PC-3 (cell line): Measurements from ENCODE around the gene ROCK2. TPM values are rescaled to one million over a fixed set of nuclear protein-coding genes. Genes with fewer than 3 reads are reported as not detected.

Source experiments
- ATAC-seq: fragments of 200-7000 bp; cut with Tn5 transposase; 2 replicates; pipeline ENCODE4 v1.9.1; 2020; ENCODE audit warnings: mild to moderate bottlenecking, moderate library complexity
- BruUV-seq: library from RNA; stranded (reverse); fragments of 400-500 nt; replicated peaks from 2 replicates; lab custom pipeline; 2021; lab: Mats Ljungman, UMichigan
- CTCF ChIA-PET: fragments of 300-600 bp; sonication (Branson Sonifier 250); formaldehyde crosslinking; loops from one replicate; lab custom pipeline; 2022; ENCODE audit warnings: antibody characterized with exemption; lab: Charles Lee
- POLR2A ChIA-PET: fragments of 300-600 bp; sonication (Branson Sonifier 250); formaldehyde crosslinking; loops from one replicate; lab custom pipeline; 2022; ENCODE audit warnings: antibody characterized with exemption; ENCODE audit not compliant: unreplicated experiment; lab: Charles Lee
- DNase-seq: peaks from one replicate; pipeline ENCODE4 v3.0.0-alpha.2; 2015
- H2AFZ ChIP-seq: fragments of 300-600 bp; sonication (generic); 2 replicates; pipeline ENCODE4 v1.6.0; 2016; ENCODE audit warnings: antibody characterized with exemption, low read length
- H3F3A ChIP-seq: fragments of 300-600 bp; sonication (generic); one replicate; pipeline ENCODE4 v1.6.0; 2017; ENCODE audit warnings: antibody characterized with exemption, low read length, control low read depth, mild to moderate bottlenecking; ENCODE audit not compliant: unreplicated experiment
- H3K27ac ChIP-seq: fragments of 300-600 bp; sonication (generic); 2 replicates; pipeline ENCODE4 v1.5.1; 2016; ENCODE audit warnings: mild to moderate bottlenecking, low read length
- H3K27me3 ChIP-seq: fragments of 300-600 bp; sonication (generic); 2 replicates; pipeline ENCODE4 v1.6.1; 2016; ENCODE audit warnings: low read length, mixed read lengths
- H3K36me3 ChIP-seq: fragments of 300-600 bp; sonication (generic); 2 replicates; pipeline ENCODE4 v1.6.1; 2016; ENCODE audit warnings: low read depth, mixed run types, low read length, mixed read lengths
- H3K4me1 ChIP-seq: fragments of 300-600 bp; sonication (generic); 2 replicates; pipeline ENCODE4 v1.5.1; 2016; ENCODE audit warnings: low read length; ENCODE audit not compliant: insufficient read depth
- H3K4me2 ChIP-seq: fragments of 300-600 bp; sonication (generic); 2 replicates; pipeline ENCODE4 v1.6.0; 2016; ENCODE audit warnings: low read length
- H3K4me3 ChIP-seq: fragments of 300-600 bp; sonication (generic); 2 replicates; pipeline ENCODE4 v1.5.1; 2016; ENCODE audit warnings: mild to moderate bottlenecking, low read length, mixed read lengths
- H3K79me2 ChIP-seq: fragments of 300-600 bp; sonication (generic); 2 replicates; pipeline ENCODE4 v1.6.1; 2017; ENCODE audit warnings: low read length, mixed read lengths
- H3K9ac ChIP-seq: fragments of 300-600 bp; sonication (generic); 2 replicates; pipeline ENCODE4 v1.6.0; 2016; ENCODE audit warnings: mild to moderate bottlenecking, low read length
- H3K9me2 ChIP-seq: fragments of 300-600 bp; sonication (generic); replicated peaks from 2 replicates; pipeline ENCODE4 v1.6.1; 2016; ENCODE audit warnings: mixed run types, low read length, mixed read lengths
- H3K9me3 ChIP-seq: fragments of 300-600 bp; sonication (generic); 2 replicates; pipeline ENCODE4 v1.6.1; 2016; ENCODE audit warnings: low read length, mixed read lengths
- H4K20me1 ChIP-seq: fragments of 300-600 bp; sonication (generic); 2 replicates; pipeline ENCODE4 v1.6.1; 2016; ENCODE audit warnings: low read length, mixed read lengths
- CTCF ChIP-seq: fragments of 300-600 bp; sonication (generic); conservative IDR thresholded peaks from 2 replicates; pipeline ENCODE4 v1.5.1; 2017; ENCODE audit warnings: antibody characterized with exemption, low read depth, mild to moderate bottlenecking, low read length
- EZH2 ChIP-seq: fragments of 300-600 bp; sonication (generic); IDR thresholded peaks from one replicate; pipeline ENCODE4 v1.6.1; 2017; ENCODE audit warnings: antibody characterized with exemption, mild to moderate bottlenecking, low read length; ENCODE audit not compliant: unreplicated experiment
- EZH2phosphoT487 ChIP-seq: fragments of 300-600 bp; sonication (generic); IDR thresholded peaks from 2 replicates; pipeline ENCODE4 v1.6.1; 2018; ENCODE audit warnings: mild to moderate bottlenecking, antibody characterized with exemption, low read length, borderline replicate concordance
- intact Hi-C: fragments of 100-400 bp; cut with micrococcal nuclease; formaldehyde crosslinking; loops from 2 replicates; pipeline ENCODE4 v1.9.0; 2023
- total RNA-seq: library from RNA; depleted of rRNA; stranded (reverse); fragments of >200 nt; gene quantifications from 2 replicates; pipeline ENCODE4 v1.2.3, GENCODE V29; 2014

Gene ROCK2
- total RNA-seq, 1 experiment from 2014 or later = 35.3 TPM

- 0 out of 2 replicates have a peak, but pooled peaks cover 3% of the 10 kb centered on the region for H3K79me2 ChIP-seq
- H3K9me3 ChIP-seq = no peaks in the 10 kb centered on the region
- peaks cover 36% of the 10 kb centered on the region; the same call in 1 of the 2 replicates for H3K36me3 ChIP-seq
- intact Hi-C loops = loop anchor here (2.0 to 5.0 kb wide), 2 partner anchors 47 to 70 kb away; partner anchors contain the start of gene SLC66A3
- H3K27ac ChIP-seq = no peak overlapping the region
- H2AFZ ChIP-seq = no peak overlapping the region
- peaks cover 24% of the 10 kb centered on the region for H3K4me1 ChIP-seq
- no peaks in the 10 kb centered on the region for H3K9me2 ChIP-seq
- CTCF ChIA-PET = no interaction called here
- H3K27me3 ChIP-seq = no peaks in the 10 kb centered on the region
- H3K4me2 ChIP-seq = no peak overlapping the region
- no peak overlapping the region for H3K4me3 ChIP-seq
- peaks cover 4% of the 10 kb centered on the region for H3F3A ChIP-seq
- DNase-seq (no peak), ATAC-seq (no peak)
- no peak for TF ChIP-seq EZH2
- TF ChIP-seq CTCF = no peak
- TF ChIP-seq EZH2phosphoT487 = no peak
- no peak overlapping the region for H3K9ac ChIP-seq
- no peaks in the 10 kb centered on the region for H4K20me1 ChIP-seq
- BruUV-seq = no TSS peak
- POLR2A ChIA-PET = no interaction called here
These were observed 142.5 kb downstream of the ROCK2 start for GRCh38 chr2:11201969-11202368.

GRCh38 chr2:11200651-11201050 is 143.8 kb downstream of the ROCK2 start:
- no peaks in the 10 kb centered on the region for H3K9me2 ChIP-seq
- no peak overlapping the region for H3K4me3 ChIP-seq
- H4K20me1 ChIP-seq = no peaks in the 10 kb centered on the region
- no peak overlapping the region for H3K27ac ChIP-seq
- no peak for TF ChIP-seq EZH2
- TF ChIP-seq CTCF = no peak
- TF ChIP-seq EZH2phosphoT487 = no peak
- H3K27me3 ChIP-seq = no peaks in the 10 kb centered on the region
- no peak overlapping the region for H2AFZ ChIP-seq
- no TSS peak for BruUV-seq
- no peak overlapping the region for H3K9ac ChIP-seq
- H3F3A ChIP-seq = peaks cover 4% of the 10 kb centered on the region
- CTCF ChIA-PET = no interaction called here
- H3K4me2 ChIP-seq = no peak overlapping the region
- POLR2A ChIA-PET = interaction anchor here (0.6 kb wide), 1 partner anchor 539 kb away, joined by 6 read pairs; no protein-coding TSS in a partner anchor
- intact Hi-C loops = loop anchor here (5.0 kb wide), 1 partner anchor 68 kb away; a partner anchor contains a TSS
- ATAC-seq (no peak), DNase-seq (no peak)
- 0 out of 2 replicates have a peak, but pooled peaks cover 3% of the 10 kb centered on the region for H3K79me2 ChIP-seq
- H3K4me1 ChIP-seq = peaks cover 24% of the 10 kb centered on the region
- no peaks in the 10 kb centered on the region for H3K9me3 ChIP-seq
- peaks cover 42% of the 10 kb centered on the region; the same call in 1 of the 2 replicates for H3K36me3 ChIP-seq

- H3K27me3 ChIP-seq = no peaks in the 10 kb centered on the region
- no peaks in the 10 kb centered on the region for H3K9me2 ChIP-seq
- H3K4me1 ChIP-seq = no peaks in the 10 kb centered on the region
- no TSS peak for BruUV-seq
- H3K27ac ChIP-seq = no peak overlapping the region
- no peaks in the 10 kb centered on the region for H3K9me3 ChIP-seq
- no peak for DNase-seq
- peaks cover 50% of the 10 kb centered on the region for H3K36me3 ChIP-seq
- H2AFZ ChIP-seq = no peak overlapping the region
- no peaks in the 10 kb centered on the region for H3F3A ChIP-seq
- ChIA-PET CTCF (no interaction called here), POLR2A (no interaction called here)
- no peaks in the 10 kb centered on the region for H4K20me1 ChIP-seq
- H3K4me2 ChIP-seq = no peak overlapping the region
- no peak overlapping the region for H3K9ac ChIP-seq
- intact Hi-C loops = no loop called here
- TF ChIP-seq EZH2 = no peak
- no peak for TF ChIP-seq EZH2phosphoT487
- no peak for TF ChIP-seq CTCF
- no peaks in the 10 kb centered on the region for H3K79me2 ChIP-seq
- H3K4me3 ChIP-seq = no peak overlapping the region
- ATAC-seq = no peak
These were observed 148.2 kb downstream of the ROCK2 start for GRCh38 chr2:11196246-11196645.
